Right forelimb (tissue), 1 donor: ENCODE results near the gene NCAPD2.
"Not testable (repeated sequence)": the region's sequence is repeated elsewhere in the genome, so short reads cannot be mapped to it uniquely, and the experiment has no call there.

Experiments
- DNase-seq: peaks from one replicate; pipeline ENCODE4 v3.0.0-alpha.2; 2018

NCAPD2 gene

DNA sequence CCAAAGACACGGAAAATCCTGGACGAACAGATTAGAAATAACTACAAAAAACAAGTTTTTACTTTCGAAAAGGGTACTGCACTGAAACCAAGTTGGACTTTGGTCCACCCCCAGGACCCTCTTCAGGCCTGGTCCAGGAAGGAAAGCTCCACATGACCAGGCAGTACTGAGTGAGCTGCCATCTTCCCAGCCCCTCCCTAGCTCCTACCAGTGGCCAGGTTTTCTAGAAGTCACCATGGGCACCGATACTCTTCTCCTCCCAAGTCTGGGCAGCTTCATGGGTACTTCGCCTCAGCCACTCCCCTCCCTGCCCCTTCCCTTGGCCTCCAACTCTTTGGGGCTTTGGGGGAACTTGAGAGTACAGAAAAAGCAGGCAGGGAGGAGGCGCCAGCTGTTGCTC is 30.0 kb upstream of the NCAPD2 start:
- DNase-seq: no peak

DNA sequence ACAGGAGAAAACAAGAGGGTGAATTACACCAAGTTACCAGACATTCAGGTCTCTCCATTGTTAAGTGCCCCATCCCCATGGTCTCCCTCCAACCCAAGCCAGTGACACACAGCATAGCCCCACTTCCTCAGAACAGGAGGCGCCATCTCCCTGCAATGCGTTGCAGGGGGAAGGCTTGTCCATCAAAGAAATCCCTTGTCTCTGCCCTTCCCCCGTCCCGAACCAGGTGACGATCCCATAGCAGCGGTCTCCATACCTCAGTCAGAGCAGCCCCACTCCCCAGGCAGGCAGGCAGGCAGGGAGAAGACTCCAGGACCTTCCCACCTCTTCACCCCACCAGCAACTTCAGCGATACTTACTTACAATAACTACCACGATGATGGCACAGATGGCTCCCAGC is 29.4 kb upstream of the NCAPD2 start:
- DNase-seq: no peak

DNA sequence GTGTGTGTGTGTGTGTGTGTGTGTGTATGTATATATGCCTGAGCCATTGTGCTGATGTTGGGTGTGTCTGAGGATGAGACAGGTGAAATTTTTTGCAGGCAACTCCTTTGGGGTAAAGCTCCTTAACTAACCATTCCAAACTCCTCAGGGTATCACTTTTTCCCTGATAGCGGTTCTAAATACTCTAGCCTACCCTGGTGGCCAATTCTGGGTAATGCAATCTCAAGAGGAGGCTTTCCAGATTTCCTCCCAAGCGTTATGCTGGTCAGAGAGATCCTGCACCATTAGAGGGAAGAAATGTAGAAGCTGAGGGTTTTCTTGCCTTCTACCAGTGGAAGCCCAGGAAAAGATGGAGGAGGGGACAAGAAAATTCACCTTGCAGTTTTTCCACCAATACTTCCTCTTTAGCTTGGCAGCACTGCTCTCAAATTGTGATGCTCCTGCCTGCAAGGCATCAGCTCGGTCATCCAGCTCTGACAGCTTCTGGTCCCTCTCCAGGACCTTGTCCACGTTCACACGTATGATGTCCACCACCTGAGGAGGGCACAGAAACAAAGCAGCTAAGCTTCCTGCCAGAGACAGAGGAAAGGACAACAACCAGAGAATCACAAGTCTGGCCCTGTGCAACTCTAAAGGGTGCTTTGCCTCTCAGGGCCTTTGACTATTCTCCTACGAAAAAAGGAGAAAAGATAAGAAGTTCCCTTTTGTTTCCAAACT is 28.3 kb upstream of the NCAPD2 start:
- DNase-seq: peak; percentile 59

DNA sequence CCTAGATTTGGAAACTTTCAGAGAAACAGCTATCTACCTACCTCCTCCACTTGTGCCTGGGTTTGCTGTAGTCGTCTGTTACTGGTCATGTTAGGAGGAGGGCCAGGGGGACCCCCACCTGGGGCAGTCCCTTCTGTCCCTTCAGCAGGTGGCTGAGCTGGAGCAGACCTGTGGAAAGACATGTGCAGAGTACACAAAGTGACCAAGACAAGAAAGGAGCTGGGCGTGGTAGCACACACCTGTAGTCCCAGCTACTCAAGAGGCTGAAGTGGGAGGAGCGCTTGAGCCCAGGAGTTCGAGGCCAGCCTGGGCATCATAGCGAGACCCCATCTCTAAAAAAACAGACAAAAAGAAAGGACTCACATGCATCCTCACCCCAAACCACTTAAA is 27.7 kb upstream of the NCAPD2 start:
- no peak for DNase-seq

DNA sequence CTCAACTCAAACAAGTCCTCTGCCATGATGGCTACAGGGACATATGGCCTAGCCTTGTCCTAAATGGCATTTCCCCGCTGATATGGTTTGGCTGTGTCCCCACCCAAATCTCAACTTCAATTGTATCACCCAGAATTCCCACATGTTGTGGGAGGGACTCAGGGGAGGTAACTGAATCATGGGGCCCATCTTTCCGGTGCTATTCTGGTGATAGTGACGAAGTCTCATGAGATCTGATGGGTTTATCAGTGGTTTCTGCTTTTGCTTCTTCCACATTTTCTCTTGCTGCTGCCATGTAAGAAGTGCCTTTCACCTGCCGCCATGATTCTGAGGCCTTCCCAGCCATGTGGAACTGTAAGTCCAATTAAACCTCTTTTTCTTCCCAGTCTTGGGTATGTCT is 27.2 kb upstream of the NCAPD2 start:
- DNase-seq: not testable (repeated sequence)

DNA sequence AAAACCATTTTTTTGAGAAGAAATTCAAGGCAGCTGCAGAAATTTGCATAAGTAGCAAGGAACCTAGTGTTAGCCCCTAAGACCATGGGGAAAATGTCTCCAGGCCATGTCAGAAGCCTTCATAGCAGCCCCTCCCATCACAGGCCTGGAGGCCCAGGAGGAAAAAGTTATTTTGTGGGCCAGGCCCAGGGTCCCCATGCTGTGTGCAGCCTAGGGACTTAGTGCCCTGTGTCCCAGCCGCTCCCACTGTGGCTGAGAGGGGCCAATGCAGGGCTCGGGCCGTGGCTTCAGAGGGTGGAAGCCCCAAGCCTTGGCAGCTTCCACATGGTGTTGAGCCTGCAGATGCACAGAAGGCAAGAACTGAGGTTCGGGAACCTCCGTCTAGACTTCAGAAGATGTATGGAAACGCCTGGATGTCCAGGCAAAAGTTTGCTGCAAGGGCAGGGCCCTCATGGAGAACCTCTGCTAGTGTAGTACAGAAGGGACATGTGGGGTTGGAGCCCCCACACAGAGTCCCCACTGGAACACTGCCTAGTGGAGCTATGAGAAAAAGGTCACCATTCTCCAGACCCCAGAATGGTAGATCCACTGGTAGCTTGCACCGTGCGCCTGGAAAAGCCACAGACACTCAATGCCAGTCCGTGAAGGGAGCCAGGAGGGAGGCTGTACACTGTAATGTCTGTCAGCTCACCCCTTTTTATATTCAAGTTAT is 26.2 kb upstream of the NCAPD2 start:
- not testable (repeated sequence) for DNase-seq

DNA sequence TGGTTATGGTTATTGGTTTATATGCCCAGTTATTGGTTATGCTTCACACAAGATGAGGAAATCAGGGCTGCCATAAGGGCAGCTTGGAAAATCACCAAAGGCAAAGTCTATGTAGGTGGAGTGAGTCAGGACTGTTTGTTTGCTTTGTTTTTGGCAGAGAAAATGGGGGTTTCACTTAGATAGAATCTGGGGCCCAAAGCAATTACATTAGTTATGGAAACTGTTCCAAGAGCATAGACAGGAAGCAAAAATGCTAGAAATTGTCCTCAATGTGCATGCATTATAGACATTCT is 25.7 kb upstream of the NCAPD2 start:
- no peak for DNase-seq

DNA sequence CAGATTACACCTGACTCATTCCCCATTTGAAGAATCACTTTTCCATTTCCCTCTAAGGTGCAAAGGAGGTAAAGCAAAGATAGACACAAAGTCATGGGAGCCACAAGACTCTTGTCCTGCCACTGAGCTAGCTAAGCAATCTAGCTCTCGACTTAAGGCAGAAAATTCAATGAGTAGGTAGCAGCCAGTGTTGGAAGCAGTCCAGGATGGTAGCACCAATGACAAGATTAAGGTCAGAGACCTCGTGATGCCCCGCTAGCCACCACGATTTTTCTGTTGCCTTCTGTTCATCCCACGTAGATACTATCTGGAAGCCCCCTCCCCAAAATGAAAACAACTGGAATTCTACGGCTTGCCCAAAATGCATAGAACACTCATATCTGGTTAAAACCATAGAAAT is 24.8 kb upstream of the NCAPD2 start:
- no peak for DNase-seq

DNA sequence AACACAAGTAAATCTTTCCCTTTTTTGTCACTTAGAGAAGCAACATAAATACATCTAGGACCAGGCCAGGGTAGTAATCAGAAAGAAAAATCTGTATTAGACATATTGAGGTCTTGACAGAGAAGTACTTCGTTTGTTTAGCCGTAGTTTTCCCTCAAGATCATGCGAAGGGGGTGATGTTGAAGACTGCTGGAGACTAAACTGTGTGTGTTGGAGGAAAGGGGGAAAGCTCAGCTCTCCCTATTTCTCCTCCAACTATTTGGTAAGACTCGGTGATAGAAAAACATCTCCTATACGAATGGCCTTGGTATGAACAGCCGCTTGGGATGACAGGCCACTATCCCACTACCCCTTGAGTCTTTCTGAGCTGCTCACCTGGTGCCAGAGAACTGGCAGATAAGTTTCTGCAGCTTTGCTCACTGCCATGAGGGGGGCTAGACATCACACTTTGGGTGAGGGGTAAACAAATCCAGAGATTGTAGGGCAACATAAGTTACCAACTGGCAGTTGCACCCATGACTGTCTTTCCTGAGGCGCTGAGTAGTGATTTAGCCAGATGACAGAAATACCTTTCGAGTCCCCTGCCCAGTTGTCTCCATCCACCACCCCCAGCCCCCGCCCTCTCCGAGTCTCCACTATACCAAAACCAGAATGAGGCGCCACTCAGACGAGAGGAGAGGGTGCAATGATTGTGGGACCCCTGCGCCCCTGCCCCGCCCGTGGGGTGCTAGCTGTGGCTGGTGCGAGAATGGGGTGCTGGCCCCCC is 24.1 kb upstream of the NCAPD2 start:
- DNase-seq: no peak

DNA sequence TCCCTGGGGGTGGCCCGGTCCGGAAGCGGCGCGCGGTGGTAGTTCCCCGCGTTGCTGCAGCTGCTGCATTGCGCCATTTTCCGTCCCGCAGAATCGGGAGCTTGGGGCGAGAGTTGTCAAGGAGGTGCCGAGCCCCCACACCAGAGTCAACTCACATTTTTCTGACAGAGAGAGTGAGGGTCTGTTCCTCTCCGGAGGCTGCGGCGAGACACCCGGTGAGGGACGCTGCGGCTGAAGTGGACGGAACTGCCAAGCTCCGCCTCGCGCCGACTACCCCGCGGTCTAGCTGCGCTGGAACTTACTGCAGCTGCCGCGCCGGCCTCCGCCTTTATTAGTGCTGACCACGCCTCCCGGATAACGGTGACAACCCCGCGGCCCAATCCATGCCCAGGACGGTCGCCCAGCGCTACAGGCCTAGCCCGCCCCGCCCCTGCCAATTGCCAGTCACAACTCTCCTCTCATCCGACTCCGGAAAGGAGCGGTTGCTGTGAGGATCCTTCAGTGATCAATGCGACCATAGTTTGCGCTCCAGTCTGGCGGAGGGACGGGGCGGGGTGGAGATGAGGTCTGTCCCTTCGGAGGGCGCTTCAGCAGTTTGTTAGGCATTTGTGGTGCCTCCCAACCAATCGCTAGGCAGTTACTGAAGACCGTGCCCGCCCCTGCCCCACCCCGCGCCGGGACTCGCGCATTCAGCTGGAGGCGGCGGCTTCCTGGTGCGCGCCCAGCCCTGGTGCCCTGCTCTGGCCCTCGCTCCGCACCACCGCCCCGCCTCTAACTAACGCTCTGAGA is 23.3 kb upstream of the NCAPD2 start, which contains the start of gene VAMP1:
VAMP1 (minus strand) TSS at position 303 of the 789 bp plus-strand sequence; CDS start at position 157, 146 bp downstream.
- peak; percentile 99 for DNase-seq

DNA sequence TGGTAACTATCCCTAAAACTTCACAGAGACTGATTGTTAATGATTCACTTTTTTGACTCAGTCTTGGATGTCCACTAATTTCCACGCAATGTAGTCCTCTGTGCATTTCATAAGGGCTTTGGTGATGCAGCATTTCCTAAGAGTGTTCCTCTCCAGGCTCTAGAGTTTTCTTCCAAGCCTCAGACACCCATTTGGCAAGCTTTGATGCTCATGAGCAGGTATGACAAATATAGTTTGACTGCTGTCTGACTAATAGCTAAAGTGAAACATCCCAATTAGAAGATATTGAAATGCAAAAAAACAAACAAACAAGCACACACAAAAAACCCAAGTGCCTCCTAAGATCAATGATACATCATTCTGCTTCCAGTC is 21.9 kb upstream of the NCAPD2 start:
- no peak for DNase-seq

DNA sequence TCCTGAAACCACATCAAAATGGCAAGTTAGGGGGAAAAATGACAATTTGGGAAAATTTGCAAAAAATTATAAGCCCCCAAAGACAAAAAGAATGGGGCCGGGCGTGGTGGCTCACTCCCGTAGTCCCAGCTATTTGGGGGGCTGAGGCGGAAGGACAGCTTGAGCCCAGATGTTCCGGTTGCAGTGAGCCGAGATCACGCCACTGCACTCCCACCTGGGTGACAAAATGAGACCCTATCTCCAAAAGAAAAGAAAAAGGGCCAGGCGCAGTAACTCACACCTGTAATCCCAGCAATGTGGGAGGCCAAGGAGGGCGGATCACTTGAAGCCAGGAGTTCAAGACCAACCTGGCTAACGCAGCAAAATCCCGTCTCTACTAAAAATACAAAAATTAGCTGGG is 21.4 kb upstream of the NCAPD2 start:
- no peak for DNase-seq

DNA sequence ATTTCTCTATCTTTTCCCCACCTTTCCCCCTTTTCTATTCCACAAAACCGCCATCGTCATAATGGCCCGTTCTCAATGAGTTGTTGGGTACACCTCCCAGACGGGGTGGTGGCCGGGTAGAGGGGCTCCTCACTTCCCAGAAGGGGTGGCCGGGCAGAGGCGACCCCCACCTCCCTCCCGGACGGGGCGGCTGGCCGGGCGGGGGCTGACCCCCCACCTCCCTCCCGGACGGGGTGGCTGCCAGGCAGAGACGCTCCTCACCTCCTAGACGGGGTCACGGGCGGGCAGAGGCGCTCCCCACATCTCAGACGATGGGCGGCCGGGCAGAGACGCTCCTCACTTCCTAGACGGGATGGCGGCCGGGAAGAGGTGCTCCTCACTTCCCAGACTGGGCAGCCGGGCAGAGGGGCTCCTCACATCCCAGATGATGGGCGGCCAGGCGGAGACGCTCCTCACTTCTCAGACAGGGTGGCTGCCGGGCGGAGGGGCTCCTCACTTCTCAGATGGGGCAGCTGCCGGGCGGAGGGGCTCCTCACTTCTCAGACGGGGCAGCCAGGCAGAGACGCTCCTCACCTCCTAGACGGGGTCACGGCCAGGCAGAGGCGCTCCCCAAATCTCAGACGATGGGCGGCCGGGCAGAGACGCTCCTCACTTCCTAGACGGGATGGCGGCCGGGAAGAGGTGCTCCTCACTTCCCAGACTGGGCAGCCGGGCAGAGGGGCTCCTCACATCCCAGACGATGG is 18.5 kb upstream of the NCAPD2 start:
- not testable (repeated sequence) for DNase-seq

DNA sequence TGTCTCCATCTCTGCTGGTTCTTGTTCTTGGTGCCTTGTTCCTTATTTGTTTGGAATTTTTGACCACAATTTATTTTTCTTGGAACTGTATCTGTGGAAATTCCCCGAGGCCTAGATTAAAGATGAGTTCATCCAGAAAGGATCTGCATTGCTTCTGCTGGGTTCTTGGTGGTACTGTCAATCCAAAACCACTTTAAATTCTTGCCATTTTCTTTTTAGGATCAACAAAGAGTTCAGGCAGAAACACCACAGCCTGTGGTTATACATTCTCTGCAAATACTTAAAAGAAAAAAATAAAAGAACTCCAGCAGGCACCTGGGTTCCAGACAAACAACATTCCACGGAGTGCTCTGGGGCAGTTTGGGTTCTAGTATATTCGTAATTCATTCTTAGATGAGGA is 17.4 kb upstream of the NCAPD2 start:
- no peak for DNase-seq

DNA sequence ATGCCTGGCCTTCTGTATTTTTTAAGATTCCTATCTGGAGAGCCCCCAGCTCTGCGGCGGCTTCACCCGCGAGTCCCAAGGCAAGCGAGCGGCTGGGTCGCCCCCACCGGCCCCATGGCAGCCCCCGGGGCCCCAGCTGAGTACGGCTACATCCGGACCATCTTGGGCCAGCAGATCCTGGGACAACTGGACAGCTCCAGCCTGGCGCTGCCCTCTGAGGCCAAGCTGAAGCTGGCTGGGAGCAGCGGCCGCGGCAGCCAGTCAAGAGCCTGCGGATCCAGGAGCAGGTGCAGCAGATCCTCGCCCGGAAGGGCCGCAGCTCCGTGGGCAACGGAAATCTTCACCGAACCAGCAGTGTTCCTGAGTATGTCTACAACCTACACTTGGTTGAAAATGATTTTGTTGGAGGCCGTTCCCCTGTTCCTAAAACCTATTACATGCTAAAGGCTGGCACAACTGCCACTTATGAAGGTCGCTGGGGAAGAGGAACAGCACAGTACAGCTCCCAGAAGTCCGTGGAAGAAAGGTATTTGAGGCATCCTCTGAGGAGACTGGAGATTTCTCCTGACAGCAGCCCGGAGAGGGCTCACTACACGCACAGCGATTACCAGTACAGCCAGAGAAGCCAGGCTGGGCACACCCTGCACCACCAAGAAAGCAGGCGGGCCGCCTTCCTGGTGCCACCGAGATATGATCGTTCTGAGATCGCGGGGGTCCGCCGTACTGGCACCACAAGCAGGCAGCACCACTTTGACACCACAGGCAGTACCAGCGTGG is 16.1 kb upstream of the NCAPD2 start:
- not testable (repeated sequence) for DNase-seq

DNA sequence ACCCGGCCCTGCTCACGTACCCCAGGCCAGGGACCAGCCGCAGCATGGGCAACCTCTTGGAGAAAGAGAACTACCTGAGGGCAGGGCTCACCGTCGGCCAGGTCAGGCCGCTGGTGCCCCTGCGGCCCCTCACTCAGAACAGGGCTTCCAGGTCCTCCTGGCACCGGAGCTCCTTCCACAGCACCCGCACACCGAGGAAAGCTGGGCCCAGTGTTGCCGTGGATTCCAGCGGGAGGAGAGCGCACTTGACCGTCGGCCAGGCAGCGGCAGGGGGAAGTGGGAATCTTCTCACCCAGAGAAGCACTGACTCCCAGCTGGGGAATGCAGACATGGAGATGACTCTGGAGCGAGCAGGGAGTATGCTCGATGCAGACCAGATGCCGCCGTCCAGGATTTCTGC is 15.5 kb upstream of the NCAPD2 start:
- no peak for DNase-seq

DNA sequence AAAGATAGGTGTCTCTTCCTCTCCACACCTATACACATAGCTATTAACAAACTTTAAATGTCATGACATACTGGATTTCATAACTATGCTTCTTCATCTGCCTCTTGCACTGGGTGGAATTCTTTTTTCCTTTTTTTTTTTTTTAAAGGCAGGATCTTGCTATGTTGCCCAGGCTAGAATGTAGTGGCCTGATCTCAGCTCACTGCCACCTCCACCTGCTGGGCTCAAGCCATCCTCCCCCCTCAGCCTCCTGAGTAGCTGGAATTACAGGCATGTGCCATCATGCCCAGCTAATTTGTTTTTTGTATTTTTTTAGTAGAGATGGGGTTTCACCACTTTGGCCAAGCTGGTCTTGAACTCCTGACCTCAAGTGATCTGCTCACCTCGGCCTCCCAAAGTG is 5.7 kb upstream of the NCAPD2 start:
- no peak for DNase-seq

DNA sequence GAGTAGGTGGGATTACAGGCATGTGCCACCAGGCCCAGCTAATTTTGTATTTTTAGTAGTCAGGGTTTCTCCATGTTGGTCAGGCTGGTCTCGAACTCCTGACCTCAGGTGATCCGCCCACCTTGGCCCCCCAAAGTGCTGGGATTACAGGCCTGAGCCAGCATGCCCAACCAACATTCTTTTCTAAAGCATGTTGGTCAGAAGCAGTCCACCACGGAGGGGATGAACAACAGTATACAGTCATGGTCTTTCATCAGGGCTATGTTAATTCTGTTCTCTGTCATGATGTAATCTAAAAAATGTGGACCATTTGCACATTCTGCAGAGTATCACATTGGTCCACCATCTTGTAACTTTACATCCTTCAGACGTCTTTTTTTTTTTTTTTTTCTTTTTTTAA is 4.5 kb upstream of the NCAPD2 start:
- no peak for DNase-seq

DNA sequence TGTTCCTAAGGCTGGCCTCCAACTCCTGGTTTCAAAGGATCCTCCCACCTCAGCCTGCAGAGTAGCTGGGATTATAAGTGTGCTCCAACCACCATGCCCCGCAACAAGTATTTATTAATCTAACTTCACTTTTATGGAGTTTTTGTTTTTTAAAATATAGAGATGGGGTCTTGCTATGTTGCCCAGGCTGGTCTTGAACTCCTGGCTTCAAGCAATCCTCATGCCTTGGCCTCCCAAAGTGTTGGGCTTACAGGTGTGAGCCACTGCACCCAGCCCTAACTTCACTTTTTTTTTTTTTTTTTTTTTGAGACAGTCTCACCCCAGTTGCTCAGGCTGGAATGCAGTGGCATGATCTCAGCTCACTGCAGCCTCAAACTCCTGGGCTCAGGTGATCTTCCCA is 3.2 kb upstream of the NCAPD2 start:
- not testable (repeated sequence) for DNase-seq

DNA sequence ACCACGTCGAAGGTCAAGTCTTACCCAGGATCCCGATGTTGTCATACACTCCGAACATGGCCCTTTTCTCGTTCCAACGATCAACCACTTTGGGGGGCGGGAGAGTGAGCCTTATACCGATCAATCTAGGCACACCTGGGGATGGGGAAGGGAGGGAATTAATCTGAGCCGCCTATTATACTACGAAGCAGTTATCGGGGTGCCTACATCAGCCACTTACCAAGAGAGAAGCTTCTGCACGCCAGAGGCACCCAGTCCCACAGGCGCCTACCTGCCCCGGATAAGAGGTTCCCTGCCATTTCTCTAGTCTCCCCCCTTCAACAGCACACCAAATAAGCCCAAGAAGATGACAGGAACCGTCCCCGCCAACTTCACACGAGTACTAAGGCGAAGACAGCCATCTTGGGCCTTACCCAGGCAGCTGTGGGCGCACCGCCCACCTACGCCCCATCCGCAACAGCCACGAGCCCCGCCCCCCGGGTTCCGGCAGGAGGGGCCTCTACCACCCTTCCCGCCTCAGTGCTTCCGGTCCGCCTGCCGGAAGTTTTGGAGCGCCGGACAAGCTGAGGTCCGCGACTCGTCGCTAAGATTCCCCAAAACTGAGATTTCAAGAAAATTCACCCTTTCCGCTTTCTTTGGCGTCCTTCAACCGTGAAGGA is 935 bp upstream of the NCAPD2 start, which contains the start of gene MRPL51:
MRPL51 (minus strand) TSS at position 425 of the 659 bp plus-strand sequence; CDS start at position 299, 126 bp downstream.
- DNase-seq: peak; percentile 97

DNA sequence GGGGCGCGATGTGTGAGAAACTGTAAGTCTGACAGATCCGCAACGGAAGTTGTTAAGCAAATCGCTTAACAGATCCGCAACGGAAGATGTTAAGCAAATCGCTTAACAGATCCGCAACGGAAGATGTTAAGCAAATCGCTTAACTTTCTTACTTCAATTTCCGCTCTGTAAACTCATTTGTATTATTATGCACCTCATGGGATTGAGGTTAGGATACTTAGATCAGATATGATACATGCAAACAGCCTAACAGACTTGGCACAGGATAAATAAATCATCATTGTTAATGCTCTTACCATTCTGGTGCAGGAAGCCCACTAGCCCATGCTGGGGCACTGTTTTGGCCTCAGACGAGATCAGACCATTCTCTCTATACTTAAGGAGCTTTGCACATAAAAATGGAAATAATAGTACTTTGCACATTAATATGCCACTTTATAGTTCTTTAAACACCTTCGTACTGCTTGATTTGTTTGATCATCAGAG is 399 bp downstream of the NCAPD2 start:
- no peak for DNase-seq
